Endothelial cell of umbilical vein (primary cell): Measurements from ENCODE around the gene SLC39A11. TPM values are rescaled to one million over a fixed set of nuclear protein-coding genes. Genes with fewer than 3 reads are reported as not detected.

Experiments
- BruUV-seq: library from RNA; stranded (reverse); fragments of 400-500 nt; replicated peaks from 2 replicates; lab custom pipeline; 2021; lab: Mats Ljungman, UMichigan
- CTCF ChIA-PET: fragments of 300-600, 350-600 bp; sonication (Branson Sonifier 250); formaldehyde crosslinking; loops from one replicate; lab custom pipeline; 2021; ENCODE audit warnings: antibody characterized with exemption, inconsistent platforms; lab: Charles Lee
- POLR2A ChIA-PET: fragments of 300-600, 350-600 bp; sonication (Branson Sonifier 250); formaldehyde crosslinking; loops from one replicate; lab custom pipeline; 2021; ENCODE audit warnings: antibody characterized with exemption, inconsistent platforms; lab: Charles Lee
- DNase-seq: peaks from one replicate; pipeline ENCODE4 v3.0.0-alpha.2; 2011; ENCODE audit warnings: low read depth, low spot score
- FAIRE-seq: peaks from 2 replicates; lab custom pipeline; 2011; peaks lifted over from hg19 to GRCh38; lab: Jason Lieb, UNC
- H2AFZ ChIP-seq: 2 replicates; pipeline ENCODE4 v1.6.0; 2012; ENCODE audit warnings: low read depth, low read length, control low read depth, inconsistent platforms
- H3K27ac ChIP-seq: 2 replicates; pipeline ENCODE4 v1.5.1; 2011; ENCODE audit warnings: low read depth, mild to moderate bottlenecking, control low read depth, low read length, moderate library complexity; ENCODE audit not compliant: insufficient read depth
- H3K27me3 ChIP-seq, 2 experiments: 2 replicates each; pipeline versions ENCODE4 v1.6.0 to v1.6.1; 2011; ENCODE audit warnings: low read length in 2 of 2, mixed read lengths in 1 of 2; ENCODE audit not compliant: control insufficient read depth in 2 of 2, insufficient read depth in 2 of 2
- H3K36me3 ChIP-seq, 2 experiments: 2 replicates in 1 of 2; 3 replicates in 1 of 2; pipeline ENCODE4 v1.5.1; 2011; ENCODE audit warnings: low read length in 2 of 2, mild to moderate bottlenecking in 1 of 2, moderate library complexity in 1 of 2; ENCODE audit not compliant: control insufficient read depth in 2 of 2, insufficient read depth in 2 of 2; ENCODE audit errors: extremely low read depth in 1 of 2
- H3K4me1 ChIP-seq: 3 replicates; pipeline ENCODE4 v1.5.1; 2011; ENCODE audit warnings: mild to moderate bottlenecking, low read length; ENCODE audit not compliant: control insufficient read depth, insufficient read depth; ENCODE audit errors: extremely low read depth
- H3K4me2 ChIP-seq: 2 replicates; pipeline ENCODE4 v1.6.1; 2011; ENCODE audit warnings: low read length, control low read depth, mixed read lengths; ENCODE audit not compliant: insufficient read depth
- H3K4me3 ChIP-seq, 3 experiments: fragments of 200-600 bp in 1 of 3; sonication (generic), shearing (Covaris generic) in 1 of 3; replicated peaks in 1 of 3; 2 replicates each; pipeline ENCODE4 v1.5.1; 2011 to 2016; ENCODE audit warnings: control low read depth in 3 of 3, low read length in 3 of 3, mild to moderate bottlenecking in 2 of 3, inconsistent platforms in 1 of 3, low read depth in 1 of 3, moderate library complexity in 1 of 3; ENCODE audit not compliant: insufficient read depth in 1 of 3
- H3K79me2 ChIP-seq: 2 replicates; pipeline ENCODE4 v1.6.0; 2012; ENCODE audit warnings: low read length, inconsistent platforms; ENCODE audit not compliant: control insufficient read depth, insufficient read depth
- H3K9ac ChIP-seq: replicated peaks from 2 replicates; pipeline ENCODE3; 2011; ENCODE audit warnings: low read length, control low read depth; ENCODE audit not compliant: insufficient read depth; ENCODE audit errors: extremely low read depth
- H3K9me1 ChIP-seq: replicated peaks from 3 replicates; pipeline ENCODE4 v1.6.0; 2011; ENCODE audit warnings: mild to moderate bottlenecking, low read length; ENCODE audit not compliant: control insufficient read depth, insufficient read depth; ENCODE audit errors: extremely low read depth
- H3K9me3 ChIP-seq: replicated peaks from 2 replicates; pipeline ENCODE4 v1.5.1; 2012; ENCODE audit warnings: low read length, inconsistent platforms; ENCODE audit not compliant: control insufficient read depth, insufficient read depth
- H4K20me1 ChIP-seq: replicated peaks from 2 replicates; pipeline ENCODE3; 2011; ENCODE audit warnings: mild to moderate bottlenecking, low read length; ENCODE audit not compliant: control insufficient read depth, insufficient read depth; ENCODE audit errors: extremely low read depth
- CTCF ChIP-seq, 2 donors: IDR thresholded peaks; 1 replicate in 1 of 2; 2 replicates in 1 of 2; pipeline ENCODE4 v1.5.1; 2011; ENCODE audit warnings: low read length in 2 of 2, mild to moderate bottlenecking in 2 of 2, moderate library complexity in 2 of 2, control low read depth in 1 of 2, inconsistent platforms in 1 of 2, low read depth in 1 of 2; ENCODE audit not compliant: insufficient read depth in 1 of 2; ENCODE audit errors: extremely low read depth in 1 of 2
- EZH2 ChIP-seq: IDR thresholded peaks from 2 replicates; pipeline ENCODE4 v1.6.1; 2012; ENCODE audit warnings: borderline replicate concordance, low read depth, mild to moderate bottlenecking, moderate library complexity, low read length, inconsistent platforms; ENCODE audit not compliant: severe bottlenecking
- FOS ChIP-seq: IDR thresholded peaks from 2 replicates; pipeline ENCODE4 v1.6.1; 2011; ENCODE audit warnings: mild to moderate bottlenecking, low read length, moderate library complexity, borderline replicate concordance; ENCODE audit not compliant: insufficient read depth
- GATA2 ChIP-seq: IDR thresholded peaks from 2 replicates; pipeline ENCODE4 v1.7.0; 2011; ENCODE audit warnings: low read depth, mild to moderate bottlenecking, moderate library complexity, mixed read lengths, low read length; ENCODE audit not compliant: insufficient read length, insufficient read depth
- JUN ChIP-seq: IDR thresholded peaks from 2 replicates; pipeline ENCODE4 v1.6.1; 2011; ENCODE audit warnings: borderline replicate concordance, low read depth; ENCODE audit not compliant: insufficient read length, insufficient read depth
- MYC ChIP-seq: IDR thresholded peaks from one replicate; pipeline ENCODE4 v1.6.1; 2011; ENCODE audit warnings: mild to moderate bottlenecking, low read depth, low read length
- POLR2A ChIP-seq: IDR thresholded peaks from 2 replicates; pipeline ENCODE4 v1.6.1; 2012; ENCODE audit warnings: low read depth, mild to moderate bottlenecking, control low read depth, low read length
- POLR2AphosphoS5 ChIP-seq: IDR thresholded peaks from 2 replicates; pipeline ENCODE4 v1.6.1; 2012; ENCODE audit warnings: low read depth, mild to moderate bottlenecking, control low read depth, low read length, moderate library complexity; ENCODE audit not compliant: insufficient read depth
- dilution Hi-C: fragments of 300-500 bp; cut with MboI; formaldehyde crosslinking; loops from one replicate; pipeline ENCODE4 v1.15.0; 2019; ENCODE audit warnings: low sequenced_read_pairs; ENCODE audit not compliant: extremely low pct_ligation_motif_present
- intact Hi-C: fragments of 100-400 bp; cut with micrococcal nuclease; formaldehyde crosslinking; loops from one replicate; pipeline ENCODE4 v1.10.0; 2022
- polyA plus RNA-seq, 4 experiments: library from polyadenylated mRNA; depleted of rRNA in 3 of 4; stranded (reverse) in 3 of 4; unstranded in 1 of 4; fragments of >200 nt; gene quantifications; 2 replicates each; pipeline versions ENCODE4 v1.2.1 to v1.2.3, GENCODE V29; 2011 to 2012; ENCODE audit warnings: missing spikeins in 1 of 4
- total RNA-seq: library from RNA; stranded (reverse); gene quantifications from 2 replicates; pipeline ENCODE4 v1.2.3, GENCODE V29; 2021
- TF ChIP-seq, protein P1 (sequence below): IDR thresholded peaks from 2 replicates; pipeline ENCODE4 v1.6.1; 2011; ENCODE audit not compliant: insufficient read depth, insufficient read length

The SLC39A11 gene
- total and polyA plus RNA-seq, 2 donors (not counting 3 experiments of a cell fraction or from before 2014, with no cell fraction given): 8.1 to 11.9 TPM

DNA sequence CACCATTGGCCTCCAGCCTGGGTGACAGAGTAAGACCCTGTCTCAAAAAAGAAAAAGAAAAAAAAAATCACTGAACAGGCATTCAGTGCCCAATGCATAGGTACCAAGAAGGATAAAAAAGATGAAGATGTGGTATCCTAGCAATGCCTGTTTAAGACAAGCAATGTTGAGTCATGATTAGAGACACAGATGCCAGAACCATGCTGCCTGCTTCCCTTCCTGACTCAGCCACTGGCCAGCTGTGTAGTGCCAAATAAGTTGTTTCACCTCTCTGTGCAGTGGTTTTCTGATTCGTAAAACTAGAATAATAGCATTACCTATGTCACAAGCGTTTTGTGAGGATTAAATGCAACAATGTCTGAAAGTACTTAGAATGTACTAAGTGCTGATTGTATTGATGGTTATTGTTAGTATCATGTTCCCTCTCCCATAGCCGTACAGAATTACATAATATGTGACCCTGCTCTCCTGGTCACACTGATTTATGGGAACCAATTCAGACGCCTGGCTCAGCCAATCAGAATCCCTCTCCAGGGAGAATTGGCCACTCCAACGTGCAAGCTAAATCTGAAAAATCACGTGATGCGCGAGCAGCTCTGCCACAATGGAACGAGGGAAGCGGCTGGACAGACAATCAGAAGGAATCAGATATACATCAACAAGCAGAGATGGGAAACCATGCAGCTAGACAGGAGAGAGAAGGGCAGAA, 241.9 kb downstream of the SLC39A11 start:
- Histone ChIP-seq H3K4me1 (no peaks in the 10 kb centered on the region), H3K4me2 (no peak overlapping the region), H3K27me3 (no peaks in the 10 kb centered on the region), H3K36me3 (no peaks in the 10 kb centered on the region), H2AFZ (no peak overlapping the region), H3K9ac (no peak overlapping the region), H3K9me1 (no peaks in the 10 kb centered on the region), H3K9me3 (no peaks in the 10 kb centered on the region), H3K27ac (no peak overlapping the region), H3K4me3 (no peak overlapping the region), H3K79me2 (no peaks in the 10 kb centered on the region), H4K20me1 (no peaks in the 10 kb centered on the region)
- DNase-seq (no peak), FAIRE-seq (no peak)
- intact Hi-C loops: no loop called here
- dilution Hi-C loops: no loop called here
- no peak for TF ChIP-seq POLR2AphosphoS5
- TF ChIP-seq MYC: no peak
- no peak for TF ChIP-seq EZH2
- TF ChIP-seq CTCF (IDR thresholded peaks at IDR 0.05; ENCODE audit: extremely low read depth in 1 of 2, insufficient read depth in 1 of 2, low read depth in 1 of 2, low read length in 2 of 2): no peak
- no peak for TF ChIP-seq POLR2A
- TF ChIP-seq FOS: no peak
- no peak for TF ChIP-seq JUN
- no peak for TF ChIP-seq GATA2
- TF ChIP-seq, protein P1, sequence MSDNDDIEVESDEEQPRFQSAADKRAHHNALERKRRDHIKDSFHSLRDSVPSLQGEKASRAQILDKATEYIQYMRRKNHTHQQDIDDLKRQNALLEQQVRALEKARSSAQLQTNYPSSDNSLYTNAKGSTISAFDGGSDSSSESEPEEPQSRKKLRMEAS: no peak
- CTCF ChIA-PET: no interaction called here
- BruUV-seq: no TSS peak
- POLR2A ChIA-PET: no interaction called here
